Neural cell (in vitro differentiated cells): ENCODE results near the gene DGKD. TPM values are rescaled to one million over a fixed set of nuclear protein-coding genes. Genes with fewer than 3 reads are reported as not detected.

ENCODE experiments used
- H2AFZ ChIP-seq: fragments of 200-600, 300-800 bp; sonication (generic), shearing (Covaris generic); 2 replicates; pipeline ENCODE4 v1.6.0; 2014; ENCODE audit warnings: low read depth, mild to moderate bottlenecking, antibody characterized with exemption, low read length, moderate library complexity
- H3F3A ChIP-seq: fragments of 200-600 bp; shearing (Covaris generic); 2 replicates; pipeline ENCODE4 v1.6.1; 2016; ENCODE audit warnings: mild to moderate bottlenecking, moderate library complexity, mixed read lengths, antibody characterized with exemption, low read length; ENCODE audit not compliant: insufficient read depth, poor library complexity, severe bottlenecking
- H3K27ac ChIP-seq: fragments of 200-600, 300-800 bp; sonication (generic), shearing (Covaris generic); 2 replicates; pipeline ENCODE4 v1.5.1; 2014; ENCODE audit warnings: mild to moderate bottlenecking, low read length, moderate library complexity
- H3K27me3 ChIP-seq: fragments of 300-800, 200-600 bp; sonication (generic), shearing (Covaris generic); 2 replicates; pipeline ENCODE4 v1.6.0; 2014; ENCODE audit warnings: mild to moderate bottlenecking, low read depth, low read length, moderate library complexity; ENCODE audit not compliant: insufficient read depth
- H3K36me3 ChIP-seq: fragments of 300-800, 200-600 bp; sonication (generic), shearing (Covaris generic); 2 replicates; pipeline ENCODE4 v1.5.1; 2014; ENCODE audit warnings: mild to moderate bottlenecking, antibody characterized with exemption, low read length, moderate library complexity; ENCODE audit not compliant: insufficient read depth
- H3K4me2 ChIP-seq: fragments of 300-800, 200-600 bp; sonication (generic), shearing (Covaris generic); 2 replicates; pipeline ENCODE4 v1.6.0; 2014; ENCODE audit warnings: mild to moderate bottlenecking, low read length
- H3K4me3 ChIP-seq: fragments of 300-800, 200-600 bp; sonication (generic), shearing (Covaris generic); 2 replicates; pipeline ENCODE4 v1.5.1; 2014; ENCODE audit warnings: mild to moderate bottlenecking, low read length, moderate library complexity
- H3K79me2 ChIP-seq: fragments of 200-600 bp; shearing (Covaris generic); replicated peaks from 2 replicates; pipeline ENCODE4 v1.6.0; 2014; ENCODE audit warnings: mild to moderate bottlenecking, low read length, moderate library complexity; ENCODE audit not compliant: insufficient read depth
- H3K9ac ChIP-seq: fragments of 300-800, 200-600 bp; sonication (generic), shearing (Covaris generic); 2 replicates; pipeline ENCODE4 v1.6.1; 2016; ENCODE audit warnings: mild to moderate bottlenecking, low read length, mixed read lengths
- H3K9me2 ChIP-seq: fragments of 200-600 bp; shearing (Covaris generic); 2 replicates; pipeline ENCODE4 v1.6.1; 2016; ENCODE audit warnings: mild to moderate bottlenecking, low read length, mixed read lengths; ENCODE audit not compliant: insufficient read depth
- H3K9me3 ChIP-seq: fragments of 200-600, 300-800 bp; sonication (generic), shearing (Covaris generic); 2 replicates; pipeline ENCODE4 v1.6.1; 2016; ENCODE audit warnings: mild to moderate bottlenecking, mixed run types, low read length, moderate library complexity, mixed read lengths
- H4K20me1 ChIP-seq: fragments of 200-600 bp; shearing (Covaris generic); 2 replicates; pipeline ENCODE4 v1.6.1; 2016; ENCODE audit warnings: mild to moderate bottlenecking, mixed run types; ENCODE audit not compliant: insufficient read depth
- CTCF ChIP-seq: fragments of 450-650 bp; IDR thresholded peaks from 2 replicates; pipeline ENCODE4 v1.5.1; 2014; ENCODE audit warnings: antibody characterized with exemption, mild to moderate bottlenecking, moderate library complexity; ENCODE audit not compliant: poor library complexity, severe bottlenecking
- EP300 ChIP-seq: fragments of 450-650 bp; conservative IDR thresholded peaks from 2 replicates; pipeline ENCODE4 v1.6.1; 2014; ENCODE audit warnings: antibody characterized with exemption, mild to moderate bottlenecking, moderate library complexity; ENCODE audit not compliant: poor library complexity, severe bottlenecking
- EZH2 ChIP-seq: fragments of 200-600, 300-800 bp; shearing (Covaris generic), sonication (generic); IDR thresholded peaks from 2 replicates; pipeline ENCODE4 v1.6.1; 2014; ENCODE audit warnings: antibody characterized with exemption, low read length, borderline replicate concordance, mild to moderate bottlenecking; ENCODE audit not compliant: insufficient read depth, poor library complexity, severe bottlenecking
- MXI1 ChIP-seq: fragments of 450-650 bp; conservative IDR thresholded peaks from 2 replicates; pipeline ENCODE4 v1.6.1; 2014; ENCODE audit warnings: antibody characterized with exemption, mild to moderate bottlenecking; ENCODE audit not compliant: poor library complexity, severe bottlenecking
- POLR2AphosphoS5 ChIP-seq: IDR thresholded peaks from 2 replicates; pipeline ENCODE4 v1.6.1; 2012
- RAD21 ChIP-seq: fragments of 450-650 bp; conservative IDR thresholded peaks from 2 replicates; pipeline ENCODE4 v1.6.1; 2014; ENCODE audit warnings: antibody characterized with exemption, mild to moderate bottlenecking, moderate library complexity
- REST ChIP-seq: IDR thresholded peaks from 2 replicates; pipeline ENCODE4 v1.6.1; 2012; ENCODE audit warnings: borderline replicate concordance
- SMC3 ChIP-seq: fragments of 450-650 bp; conservative IDR thresholded peaks from 2 replicates; pipeline ENCODE4 v1.6.1; 2014; ENCODE audit warnings: antibody characterized with exemption, mild to moderate bottlenecking, moderate library complexity; ENCODE audit not compliant: poor library complexity
- TAF1 ChIP-seq: IDR thresholded peaks from 2 replicates; pipeline ENCODE4 v1.6.1; 2012; ENCODE audit warnings: low read depth
- polyA plus RNA-seq: library from polyadenylated mRNA; depleted of rRNA; stranded (reverse); fragments of >200 nt; gene quantifications from 2 replicates; pipeline ENCODE4 v1.2.3, GENCODE V29; 2014

Gene DGKD
- polyA plus RNA-seq, 1 donor from 2014 or later: 36.4 TPM

GRCh38 chr2:233412405-233412804 lies 58.1 kb downstream of the DGKD start:
- Histone ChIP-seq H3K36me3 (no peaks in the 10 kb centered on the region), H3K9me3 (no peaks in the 10 kb centered on the region), H2AFZ (no peak overlapping the region), H3K27ac (no peak overlapping the region), H3K4me2 (no peak overlapping the region), H4K20me1 (no peaks in the 10 kb centered on the region), H3K9me2 (no peaks in the 10 kb centered on the region), H3F3A (no peaks in the 10 kb centered on the region), H3K4me3 (no peak overlapping the region), H3K27me3 (no peaks in the 10 kb centered on the region), H3K79me2 (no peaks in the 10 kb centered on the region), H3K9ac (no peak overlapping the region)
- TF ChIP-seq EZH2: no peak
- TF ChIP-seq TAF1: no peak
- TF ChIP-seq MXI1: no peak
- no peak for TF ChIP-seq EP300
- no peak for TF ChIP-seq CTCF
- no peak for TF ChIP-seq POLR2AphosphoS5
- no peak for TF ChIP-seq RAD21
- no peak for TF ChIP-seq SMC3
- TF ChIP-seq REST: no peak

DNA sequence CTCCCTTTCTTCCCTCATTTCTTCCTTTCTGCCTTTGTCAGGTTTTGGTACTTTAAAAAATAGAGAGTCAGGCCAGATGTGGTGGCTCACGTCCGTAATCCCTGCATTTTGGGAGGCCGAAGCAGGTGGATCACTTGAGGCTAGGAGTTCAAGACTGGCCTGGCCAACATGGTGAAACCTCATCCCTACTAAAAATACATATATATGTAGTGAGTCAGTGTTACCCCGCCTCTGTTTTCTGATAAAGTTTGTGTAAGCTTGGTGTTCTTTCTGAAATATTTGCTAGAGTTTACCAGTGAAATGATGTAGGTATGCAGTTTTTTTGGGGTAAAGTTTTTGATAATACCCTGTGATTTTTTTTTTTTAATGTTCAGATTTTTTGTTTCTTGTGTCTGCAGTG lies 58.8 kb downstream of the DGKD start:
- Histone ChIP-seq H3K4me2 (no peak overlapping the region), H3K9ac (no peak overlapping the region), H3K27ac (no peak overlapping the region)

More for the DNA sequence above, 58.8 kb downstream of the DGKD start:
- Histone ChIP-seq H3F3A (no peaks in the 10 kb centered on the region), H3K79me2 (no peaks in the 10 kb centered on the region), H3K4me3 (no peak overlapping the region), H3K9me2 (no peaks in the 10 kb centered on the region), H3K9me3 (no peaks in the 10 kb centered on the region), H4K20me1 (no peaks in the 10 kb centered on the region), H2AFZ (no peak overlapping the region), H3K36me3 (no peaks in the 10 kb centered on the region), H3K27me3 (no peaks in the 10 kb centered on the region)
- TF ChIP-seq CTCF: no peak
- TF ChIP-seq EZH2: no peak
- TF ChIP-seq MXI1: no peak
- TF ChIP-seq RAD21: no peak
- TF ChIP-seq EP300: no peak
- no peak for TF ChIP-seq POLR2AphosphoS5
- no peak for TF ChIP-seq SMC3
- no peak for TF ChIP-seq TAF1
- TF ChIP-seq REST: no peak
